Panc1 (cell line): ENCODE data around the gene BANF1.

ENCODE experiments used
- SIN3A ChIP-seq: IDR thresholded peaks from 2 replicates; pipeline ENCODE4 v1.6.1; 2012; ENCODE audit warnings: low read depth, mild to moderate bottlenecking, low read length, moderate library complexity, borderline replicate concordance; ENCODE audit not compliant: insufficient read depth
- TF ChIP-seq, protein P1 (sequence below): fragments of 450-650 bp; IDR thresholded peaks from 2 replicates; pipeline ENCODE4 v1.5.1; 2017; ENCODE audit warnings: mild to moderate bottlenecking

GRCh38 chr11:65961267-65962140 lies 40.8 kb upstream of the BANF1 start, which contains the start of gene SART1:
- TF ChIP-seq, protein P1, sequence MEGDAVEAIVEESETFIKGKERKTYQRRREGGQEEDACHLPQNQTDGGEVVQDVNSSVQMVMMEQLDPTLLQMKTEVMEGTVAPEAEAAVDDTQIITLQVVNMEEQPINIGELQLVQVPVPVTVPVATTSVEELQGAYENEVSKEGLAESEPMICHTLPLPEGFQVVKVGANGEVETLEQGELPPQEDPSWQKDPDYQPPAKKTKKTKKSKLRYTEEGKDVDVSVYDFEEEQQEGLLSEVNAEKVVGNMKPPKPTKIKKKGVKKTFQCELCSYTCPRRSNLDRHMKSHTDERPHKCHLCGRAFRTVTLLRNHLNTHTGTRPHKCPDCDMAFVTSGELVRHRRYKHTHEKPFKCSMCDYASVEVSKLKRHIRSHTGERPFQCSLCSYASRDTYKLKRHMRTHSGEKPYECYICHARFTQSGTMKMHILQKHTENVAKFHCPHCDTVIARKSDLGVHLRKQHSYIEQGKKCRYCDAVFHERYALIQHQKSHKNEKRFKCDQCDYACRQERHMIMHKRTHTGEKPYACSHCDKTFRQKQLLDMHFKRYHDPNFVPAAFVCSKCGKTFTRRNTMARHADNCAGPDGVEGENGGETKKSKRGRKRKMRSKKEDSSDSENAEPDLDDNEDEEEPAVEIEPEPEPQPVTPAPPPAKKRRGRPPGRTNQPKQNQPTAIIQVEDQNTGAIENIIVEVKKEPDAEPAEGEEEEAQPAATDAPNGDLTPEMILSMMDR, result no peak
- peak; percentile 97; the same call in 1 of the 2 replicates for TF ChIP-seq SIN3A
